ENCODE results near the gene PDE6A.

GRCh38 chr5:149916334-149917072 is 28.1 kb downstream of the PDE6A start:
- no peak for TF ChIP-seq GATA2 (IDR thresholded peaks at IDR 0.05; ENCODE audit: low read depth, low read length)
- TF ChIP-seq GATA3 (IDR thresholded peaks at IDR 0.05; ENCODE audit: low read depth, low read length), result no peak
